GM12878 (cell line): Measurements from ENCODE around the gene MMP10.

Experiments used
- CTCF ChIP-seq, 3 experiments: IDR thresholded peaks in 2 of 3; conservative IDR thresholded peaks in 1 of 3; 2 replicates each; pipeline ENCODE4 v1.5.1; 2011; ENCODE audit warnings: low read depth in 3 of 3, low read length in 3 of 3, mild to moderate bottlenecking in 3 of 3, control low read depth in 2 of 3, moderate library complexity in 2 of 3, inconsistent platforms in 1 of 3, mixed read lengths in 1 of 3; ENCODE audit not compliant: control insufficient read depth in 2 of 3, insufficient read depth in 1 of 3; ENCODE audit errors: extremely low read depth in 1 of 3
- LARP7 ChIP-seq: fragments of 450-650 bp; IDR thresholded peaks from 2 replicates; pipeline ENCODE4 v1.6.1; 2017; ENCODE audit warnings: mild to moderate bottlenecking
- ZNF207 ChIP-seq: fragments of 450-650 bp; IDR thresholded peaks from 2 replicates; pipeline ENCODE4 v1.6.1; 2014; ENCODE audit warnings: antibody characterized with exemption, mild to moderate bottlenecking, borderline replicate concordance

DNA sequence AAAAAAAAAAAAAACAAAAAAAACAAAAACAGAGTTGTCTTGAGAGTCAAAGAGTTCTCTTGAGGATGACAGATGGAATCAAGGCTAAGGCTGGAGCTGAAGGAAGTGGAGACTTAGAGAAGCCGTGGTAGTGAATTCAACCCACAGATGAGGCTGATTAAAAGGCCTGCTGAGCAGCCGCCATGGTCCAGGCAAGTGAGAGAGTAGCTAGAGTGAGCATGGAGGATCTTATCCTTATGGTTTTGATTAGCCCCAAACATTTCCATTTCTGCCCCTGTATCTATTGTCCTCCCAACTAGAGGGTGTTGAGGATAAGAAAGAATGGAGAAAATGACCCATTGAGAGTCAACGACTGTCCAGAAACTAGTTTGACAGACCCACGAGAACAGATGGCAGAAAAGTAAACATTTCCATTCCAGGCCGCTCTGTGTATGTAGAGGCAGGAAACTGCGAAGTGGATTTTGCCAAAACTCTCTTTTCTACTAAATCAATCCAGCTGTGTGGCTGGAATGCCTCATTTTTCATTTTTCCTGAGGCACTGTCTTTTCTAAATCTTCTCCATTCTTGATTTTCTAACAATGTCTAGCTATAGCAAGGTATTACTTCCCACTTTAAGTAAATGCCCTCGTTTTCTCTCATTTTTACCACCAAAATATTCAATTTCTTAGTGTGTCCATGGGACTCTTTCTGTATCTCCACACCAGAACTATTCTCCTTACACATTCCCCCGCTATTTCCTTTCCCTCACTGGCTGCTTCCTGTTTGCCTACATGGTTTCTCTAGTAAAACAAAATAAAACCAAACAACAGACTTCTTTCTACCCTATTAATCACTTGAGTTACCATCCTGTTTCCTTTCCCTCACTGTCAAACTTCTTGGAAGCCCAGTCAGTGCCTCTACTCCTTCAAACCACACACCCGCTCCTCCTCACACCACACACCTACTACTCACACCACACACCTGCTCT lies 50.3 kb downstream of the MMP10 start:
- TF ChIP-seq LARP7 (no peak), CTCF (IDR thresholded peaks at IDR 0.05 in 2 of 3, conservative IDR thresholded peaks at IDR 0.05 in 1 of 3; ENCODE audit: control insufficient read depth in 2 of 3, extremely low read depth in 1 of 3, insufficient read depth in 1 of 3, low read depth in 3 of 3, low read length in 3 of 3) (no peak), ZNF207 (no peak)
